Upper lobe of left lung (tissue), 6 donors: ENCODE data around the gene NLRP10. TPM values are rescaled to one million over a fixed set of nuclear protein-coding genes. Genes with fewer than 3 reads are reported as not detected.

Experiments
- ATAC-seq, 2 donors: fragments of 200-7000 bp; cut with Tn5 transposase; one replicate each; pipeline ENCODE4 v1.9.1; 2022; ENCODE audit warnings: mild to moderate bottlenecking in 2 of 2, moderate library complexity in 2 of 2; ENCODE audit not compliant: low FRiP score in 2 of 2
- DNase-seq, 2 donors: peaks; one replicate each; pipeline ENCODE4 v3.0.0-alpha.2; 2019 to 2020
- H3K27ac ChIP-seq, 4 donors: fragments of 200-600 bp; sonication (generic); one replicate each; pipeline ENCODE4 v1.5.1; 2016 to 2019
- H3K27me3 ChIP-seq, 4 donors: fragments of 200-600 bp; sonication (generic); one replicate each; pipeline ENCODE4 v1.5.1; 2017 to 2019
- H3K36me3 ChIP-seq, 4 donors: fragments of 200-600 bp; sonication (generic); one replicate each; pipeline ENCODE4 v1.5.1; 2016 to 2019
- H3K4me1 ChIP-seq, 4 donors: fragments of 200-600 bp; sonication (generic); one replicate each; pipeline ENCODE4 v1.5.1; 2018 to 2019
- H3K4me3 ChIP-seq, 4 donors: fragments of 200-600 bp; sonication (generic); one replicate each; pipeline ENCODE4 v1.5.1; 2017 to 2019; ENCODE audit warnings: mild to moderate bottlenecking in 2 of 4, moderate library complexity in 1 of 4
- H3K9me3 ChIP-seq, 4 donors: fragments of 200-600 bp; sonication (generic); one replicate each; pipeline ENCODE4 v1.5.1; 2018 to 2019
- EP300 ChIP-seq, 4 donors: sonication (generic); formaldehyde crosslinking; IDR thresholded peaks; one replicate each; pipeline ENCODE4 v1.5.1; 2017; ENCODE audit warnings: antibody characterized with exemption in 4 of 4, control low read depth in 2 of 4
- POLR2A ChIP-seq, 4 donors: fragments of 450-650 bp; IDR thresholded peaks; one replicate each; pipeline ENCODE4 v1.5.1; 2016 to 2017; ENCODE audit warnings: antibody characterized with exemption in 4 of 4, mild to moderate bottlenecking in 2 of 4
- POLR2AphosphoS5 ChIP-seq, 2 donors: sonication (generic); formaldehyde crosslinking; IDR thresholded peaks; one replicate each; pipeline ENCODE4 v1.5.1; 2017; ENCODE audit warnings: antibody characterized with exemption in 2 of 2
- WGBS, 2 donors: methylation state at CpG; one replicate each; pipeline ENCODE4 v1.1.5; 2017 to 2018; 5-methylcytosine and 5-hydroxymethylcytosine counted together
- total RNA-seq, 6 donors: library from RNA; depleted of rRNA in 4 of 6; stranded (reverse); fragments of >200 nt in 4 of 6; gene quantifications; one replicate each; pipeline versions ENCODE4 v1.1.0 to v1.2.1, GENCODE V29; 2016 to 2021
- TF ChIP-seq, protein P1 (sequence below), 6 experiments: fragments of 450-650 bp in 4 of 6; fragments of 200-600 bp in 2 of 6; sonication (generic) in 2 of 6; IDR thresholded peaks; one replicate each; pipeline ENCODE4 v1.5.1; 2016 to 2019; ENCODE audit warnings: antibody characterized with exemption in 6 of 6
- donor health status: DM: no; HTN: no; CAD: no; lungs with moderate emphysema.
- donor health status: DM: no; HTN: yes; CAD: no; lungs with severe emphysema.

NLRP10 gene
- total RNA-seq, 6 donors from 2014 or later, result not detected

DNA sequence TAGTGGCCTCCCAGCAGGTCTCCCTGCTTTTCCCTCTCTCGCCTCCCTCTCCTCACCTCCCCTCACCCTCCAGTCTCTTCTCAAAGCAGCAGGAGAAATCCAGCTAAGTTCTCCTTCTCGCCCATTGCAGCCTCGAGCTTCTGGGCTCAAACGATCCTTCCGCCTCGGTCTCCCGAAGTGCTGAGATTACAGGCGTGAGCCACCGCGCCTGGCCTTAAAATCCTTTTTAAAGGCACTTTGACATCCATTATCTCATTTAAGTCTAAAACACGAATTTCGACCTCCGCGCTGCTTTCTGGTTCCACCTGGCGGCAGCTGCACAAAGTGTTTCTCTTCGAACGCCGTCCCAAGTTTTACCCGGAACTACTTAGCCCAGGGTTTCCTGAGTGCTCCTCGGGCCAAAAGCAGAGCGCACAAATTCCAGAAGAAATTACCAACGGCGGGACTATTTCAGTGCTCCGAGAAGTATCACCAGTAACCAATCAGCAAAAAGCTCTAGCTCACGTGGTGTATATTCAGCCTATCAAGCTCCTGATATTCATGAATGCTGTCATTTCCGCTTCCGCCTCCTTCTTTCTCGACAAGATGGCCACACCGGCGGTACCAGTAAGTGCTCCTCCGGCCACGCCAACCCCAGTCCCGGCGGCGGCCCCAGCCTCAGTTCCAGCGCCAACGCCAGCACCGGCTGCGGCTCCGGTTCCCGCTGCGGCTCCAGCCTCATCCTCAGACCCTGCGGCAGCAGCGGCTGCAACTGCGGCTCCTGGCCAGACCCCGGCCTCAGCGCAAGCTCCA lies 21.7 kb upstream of the NLRP10 start, which contains the start of gene EIF3F:
EIF3F (plus strand) TSS at position 570 of the 792 bp plus-strand sequence; CDS start at position 586, 16 bp downstream.
- Histone ChIP-seq H3K4me1 (peaks cover 25 to 41% (median 32%) of the 10 kb centered on the region in 4 donors), H3K27ac (peak within 1 kb of the TSS; percentile 73 to 88 (median 85)), H3K4me3 (peak within 1 kb of the TSS; percentile 58 to 79 (median 78)), H3K27me3 (no peaks in the 10 kb centered on the region), H3K36me3 (peaks cover 0 to 20% (median 4%) of the 10 kb centered on the region in 4 donors), H3K9me3 (no peaks in the 10 kb centered on the region)
- DNase-seq (peak; percentile 91 to 93), ATAC-seq (peak; percentile 99)
- TF ChIP-seq, protein P1, sequence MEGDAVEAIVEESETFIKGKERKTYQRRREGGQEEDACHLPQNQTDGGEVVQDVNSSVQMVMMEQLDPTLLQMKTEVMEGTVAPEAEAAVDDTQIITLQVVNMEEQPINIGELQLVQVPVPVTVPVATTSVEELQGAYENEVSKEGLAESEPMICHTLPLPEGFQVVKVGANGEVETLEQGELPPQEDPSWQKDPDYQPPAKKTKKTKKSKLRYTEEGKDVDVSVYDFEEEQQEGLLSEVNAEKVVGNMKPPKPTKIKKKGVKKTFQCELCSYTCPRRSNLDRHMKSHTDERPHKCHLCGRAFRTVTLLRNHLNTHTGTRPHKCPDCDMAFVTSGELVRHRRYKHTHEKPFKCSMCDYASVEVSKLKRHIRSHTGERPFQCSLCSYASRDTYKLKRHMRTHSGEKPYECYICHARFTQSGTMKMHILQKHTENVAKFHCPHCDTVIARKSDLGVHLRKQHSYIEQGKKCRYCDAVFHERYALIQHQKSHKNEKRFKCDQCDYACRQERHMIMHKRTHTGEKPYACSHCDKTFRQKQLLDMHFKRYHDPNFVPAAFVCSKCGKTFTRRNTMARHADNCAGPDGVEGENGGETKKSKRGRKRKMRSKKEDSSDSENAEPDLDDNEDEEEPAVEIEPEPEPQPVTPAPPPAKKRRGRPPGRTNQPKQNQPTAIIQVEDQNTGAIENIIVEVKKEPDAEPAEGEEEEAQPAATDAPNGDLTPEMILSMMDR (IDR thresholded peaks at IDR 0.05), result peak; percentile 77 to 92 (median 88)
- TF ChIP-seq EP300 (IDR thresholded peaks at IDR 0.05) (no peak), POLR2AphosphoS5 (IDR thresholded peaks at IDR 0.05) (peak; percentile 52 to 65), POLR2A (IDR thresholded peaks at IDR 0.05) (peak in 3 of 4 donors; percentile 51 to 60 (median 56))
- 1 to 2% methylated on average over 23 to 47 of the region's 47 CpGs for WGBS, 2 donors

GRCh38 chr11:7983832-7984590 lies 18.8 kb upstream of the NLRP10 start:
- Histone ChIP-seq H3K27me3 (no peaks in the 10 kb centered on the region), H3K36me3 (peaks cover 0 to 5% (median 0%) of the 10 kb centered on the region in 4 donors), H3K9me3 (no peaks in the 10 kb centered on the region), H3K4me3 (no peak overlapping the region), H3K4me1 (peaks cover 19 to 28% (median 23%) of the 10 kb centered on the region in 4 donors), H3K27ac (no peak overlapping the region)
- DNase-seq (no peak), ATAC-seq (no peak)
- TF ChIP-seq, protein P1 (IDR thresholded peaks at IDR 0.05), result no peak
- no peak for TF ChIP-seq EP300 (IDR thresholded peaks at IDR 0.05)
- TF ChIP-seq POLR2AphosphoS5 (IDR thresholded peaks at IDR 0.05), result no peak
- TF ChIP-seq POLR2A (IDR thresholded peaks at IDR 0.05), result no peak
- 69 to 81% methylated on average over 4 to 7 of the region's 7 CpGs for WGBS, 2 donors

DNA sequence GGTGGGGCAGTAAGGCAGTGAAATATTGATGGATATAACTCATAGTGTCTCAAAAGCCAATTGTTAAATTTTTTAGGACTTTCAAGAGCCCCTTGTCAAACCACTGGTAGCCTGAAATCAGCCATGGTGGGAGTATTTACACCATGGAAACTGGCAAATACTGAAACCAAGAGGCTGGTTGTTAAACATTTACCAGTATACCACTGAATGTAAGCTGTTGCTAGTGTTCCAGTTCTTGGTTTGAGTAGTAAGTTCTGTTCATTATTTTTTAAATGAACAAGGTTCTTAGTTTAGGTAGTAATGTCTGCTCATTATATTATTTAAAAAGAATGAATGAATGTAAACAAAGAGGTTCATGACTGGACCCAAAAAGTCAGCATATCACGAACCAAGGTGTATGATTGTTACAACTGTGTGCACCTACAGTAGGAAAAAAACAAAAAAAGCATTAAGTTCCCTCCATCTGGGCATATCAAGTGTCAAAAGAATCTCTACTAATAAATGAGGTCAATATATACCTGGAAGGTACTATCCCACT lies 17.4 kb upstream of the NLRP10 start:
- ATAC-seq (no peak), DNase-seq (no peak)
- 75 to 82% methylated on average over 1 of the region's 1 CpG for WGBS, 2 donors
- no peak for TF ChIP-seq EP300 (IDR thresholded peaks at IDR 0.05)
- no peak for TF ChIP-seq POLR2A (IDR thresholded peaks at IDR 0.05)
- TF ChIP-seq, protein P1 (IDR thresholded peaks at IDR 0.05), result no peak
- no peak for TF ChIP-seq POLR2AphosphoS5 (IDR thresholded peaks at IDR 0.05)
- no peaks in the 10 kb centered on the region for H3K27me3 ChIP-seq
- no peaks in the 10 kb centered on the region for H3K36me3 ChIP-seq
- H3K4me3 ChIP-seq, result no peak overlapping the region
- H3K9me3 ChIP-seq, result no peaks in the 10 kb centered on the region
- peaks cover 6 to 14% (median 10%) of the 10 kb centered on the region in 4 donors for H3K4me1 ChIP-seq
- H3K27ac ChIP-seq, result no peak overlapping the region

- 63 to 89% methylated on average over 1 of the region's 1 CpG for WGBS, 2 donors
- TF ChIP-seq EP300 (IDR thresholded peaks at IDR 0.05), result no peak
- no peak for TF ChIP-seq POLR2AphosphoS5 (IDR thresholded peaks at IDR 0.05)
- TF ChIP-seq, protein P1 (IDR thresholded peaks at IDR 0.05), result no peak
- no peak for TF ChIP-seq POLR2A (IDR thresholded peaks at IDR 0.05)
- ATAC-seq (no peak), DNase-seq (no peak)
- Histone ChIP-seq H3K27me3 (no peaks in the 10 kb centered on the region), H3K9me3 (no peaks in the 10 kb centered on the region), H3K4me3 (no peak overlapping the region), H3K4me1 (peaks cover 5 to 15% (median 9%) of the 10 kb centered on the region in 4 donors), H3K27ac (no peak overlapping the region), H3K36me3 (no peaks in the 10 kb centered on the region)
Observed at GRCh38 chr11:7981619-7982157, 16.4 kb upstream of the NLRP10 start.
